ENCODE data around the gene VSTM4. TPM values are rescaled to one million over a fixed set of nuclear protein-coding genes. Genes with fewer than 3 reads are reported as not detected.

VSTM4 gene
- total RNA-seq, 3 donors from 2014 or later: 1.5 to 13.8 (median 2.2) TPM

DNA sequence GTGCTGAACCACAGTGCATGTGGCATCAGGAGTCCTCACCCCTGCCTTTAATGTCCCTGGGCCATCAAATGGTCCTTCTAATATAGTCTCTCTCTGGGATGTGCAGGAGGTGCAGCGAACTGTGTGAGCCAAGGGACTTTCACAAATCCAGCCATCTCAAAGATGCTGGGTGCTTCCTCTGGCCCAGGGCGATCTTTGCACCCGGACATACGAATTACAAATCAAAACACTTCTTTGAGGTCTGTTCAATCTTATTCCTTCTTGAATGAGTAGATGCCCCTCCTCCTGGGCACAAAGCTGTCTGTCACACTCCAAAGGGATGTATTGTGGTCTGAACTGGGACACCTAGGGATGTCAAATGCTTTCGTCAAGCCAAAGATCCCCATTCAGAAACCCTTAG lies 60.6 kb downstream of the VSTM4 start:
- H3K9me3 ChIP-seq: no peaks in the 10 kb centered on the region
- intact Hi-C loops (cut with DNase I, micrococcal nuclease): no loop called here
- ATAC-seq: no peak

DNA sequence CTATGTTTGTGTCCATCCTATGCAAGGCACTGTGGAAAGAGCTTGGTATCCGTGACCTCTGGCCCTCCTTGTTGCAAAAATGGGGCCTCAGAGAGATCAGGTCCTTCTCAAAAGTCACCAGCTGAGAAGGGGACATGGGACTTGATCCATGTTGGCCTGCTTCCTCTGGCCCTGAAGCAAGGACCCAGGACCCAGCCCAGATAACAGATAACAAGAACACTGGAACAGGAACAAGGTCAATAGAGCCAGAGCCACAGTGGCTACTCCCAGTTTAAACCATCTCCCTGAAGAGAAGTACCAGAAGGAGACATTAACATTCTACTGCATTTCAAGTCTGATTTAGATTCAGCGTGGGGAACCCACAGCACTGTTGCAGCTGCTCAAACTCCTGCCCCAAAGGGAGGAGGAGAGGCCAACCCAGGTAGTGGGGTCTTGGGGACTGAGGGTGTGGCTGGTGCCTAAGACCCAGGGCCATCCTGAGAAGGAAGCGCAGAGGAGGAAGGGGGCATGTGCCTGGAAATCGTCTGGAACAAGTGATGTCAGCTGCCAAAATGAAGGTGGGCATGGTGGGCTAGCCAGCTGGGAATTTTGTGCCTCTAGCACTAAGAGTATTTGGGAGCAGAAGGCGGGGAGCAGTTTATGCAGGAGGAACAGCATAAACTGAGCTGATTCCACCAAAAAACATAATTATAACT lies 61.2 kb downstream of the VSTM4 start:
- ATAC-seq (no peak), DNase-seq (no peak)
- H3K9me3 ChIP-seq: no peaks in the 10 kb centered on the region
- intact Hi-C loops (cut with DNase I, micrococcal nuclease): no loop called here
- H3K4me1 ChIP-seq (ENCODE audit: low read depth): no peaks in the 10 kb centered on the region
- H3K36me3 ChIP-seq (ENCODE audit: low read depth): no peaks in the 10 kb centered on the region
- no peak overlapping the region for H3K4me3 ChIP-seq
- TF ChIP-seq, protein P1, sequence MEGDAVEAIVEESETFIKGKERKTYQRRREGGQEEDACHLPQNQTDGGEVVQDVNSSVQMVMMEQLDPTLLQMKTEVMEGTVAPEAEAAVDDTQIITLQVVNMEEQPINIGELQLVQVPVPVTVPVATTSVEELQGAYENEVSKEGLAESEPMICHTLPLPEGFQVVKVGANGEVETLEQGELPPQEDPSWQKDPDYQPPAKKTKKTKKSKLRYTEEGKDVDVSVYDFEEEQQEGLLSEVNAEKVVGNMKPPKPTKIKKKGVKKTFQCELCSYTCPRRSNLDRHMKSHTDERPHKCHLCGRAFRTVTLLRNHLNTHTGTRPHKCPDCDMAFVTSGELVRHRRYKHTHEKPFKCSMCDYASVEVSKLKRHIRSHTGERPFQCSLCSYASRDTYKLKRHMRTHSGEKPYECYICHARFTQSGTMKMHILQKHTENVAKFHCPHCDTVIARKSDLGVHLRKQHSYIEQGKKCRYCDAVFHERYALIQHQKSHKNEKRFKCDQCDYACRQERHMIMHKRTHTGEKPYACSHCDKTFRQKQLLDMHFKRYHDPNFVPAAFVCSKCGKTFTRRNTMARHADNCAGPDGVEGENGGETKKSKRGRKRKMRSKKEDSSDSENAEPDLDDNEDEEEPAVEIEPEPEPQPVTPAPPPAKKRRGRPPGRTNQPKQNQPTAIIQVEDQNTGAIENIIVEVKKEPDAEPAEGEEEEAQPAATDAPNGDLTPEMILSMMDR (IDR thresholded peaks at IDR 0.05): no peak

More for the DNA sequence above, 60.6 kb downstream of the VSTM4 start:
- TF ChIP-seq, protein P1 (IDR thresholded peaks at IDR 0.05): no peak
- no peaks in the 10 kb centered on the region for H3K4me1 ChIP-seq (ENCODE audit: low read depth)
- H3K4me3 ChIP-seq: no peak overlapping the region
- no peak for DNase-seq
- no peaks in the 10 kb centered on the region for H3K36me3 ChIP-seq (ENCODE audit: low read depth)

DNA sequence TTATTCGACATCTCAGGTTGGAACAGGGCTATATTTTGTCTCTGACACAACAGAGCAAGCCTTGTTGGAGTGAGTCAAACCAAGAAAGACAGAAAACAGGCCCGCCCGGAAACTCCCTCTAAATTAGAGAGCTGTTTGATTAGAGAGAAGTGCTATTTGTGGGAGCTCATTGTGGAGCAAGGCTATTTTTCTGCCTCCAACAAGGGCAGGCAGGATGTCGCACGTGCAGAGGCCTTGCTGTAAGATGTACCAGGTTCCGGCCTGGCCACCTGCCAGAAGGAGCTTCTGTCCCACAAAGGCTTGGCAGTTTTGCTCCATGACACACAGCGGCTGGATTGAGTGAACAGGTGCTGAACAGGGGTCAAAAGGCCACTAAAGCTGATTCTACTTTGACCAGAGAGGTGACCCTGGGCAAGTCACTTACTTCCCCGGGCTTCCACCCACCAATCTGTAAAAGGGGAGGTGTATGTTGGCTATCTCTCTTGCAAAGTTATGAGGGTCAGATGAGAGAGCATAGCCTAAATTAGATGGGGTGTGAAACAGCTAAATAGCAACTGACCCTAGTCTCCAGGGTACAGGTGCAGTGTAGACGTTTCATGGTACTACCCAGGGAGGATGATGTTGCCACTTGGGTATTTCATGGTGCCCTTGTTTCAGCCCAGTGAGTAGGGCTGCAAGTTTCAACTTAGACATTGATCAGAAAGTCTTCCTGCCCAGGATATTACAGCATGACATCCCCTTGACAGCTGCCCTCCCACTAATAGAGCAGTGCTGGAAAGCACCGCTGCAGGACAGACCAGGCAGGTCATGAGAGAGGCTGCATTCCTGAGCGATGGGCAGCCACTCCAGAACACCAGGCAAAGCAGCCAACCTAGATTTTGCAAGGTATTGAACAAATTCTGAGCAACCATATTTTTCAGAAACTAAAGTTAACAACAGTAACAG lies 62.0 kb downstream of the VSTM4 start:
- DNase-seq (no peak), ATAC-seq (no peak)
- Histone ChIP-seq H3K4me3 (no peak overlapping the region), H3K4me1 (ENCODE audit: low read depth) (no peaks in the 10 kb centered on the region), H3K36me3 (ENCODE audit: low read depth) (no peaks in the 10 kb centered on the region), H3K9me3 (no peaks in the 10 kb centered on the region)
- TF ChIP-seq, protein P1 (IDR thresholded peaks at IDR 0.05): no peak
- intact Hi-C loops (cut with DNase I, micrococcal nuclease): no loop called here

DNA sequence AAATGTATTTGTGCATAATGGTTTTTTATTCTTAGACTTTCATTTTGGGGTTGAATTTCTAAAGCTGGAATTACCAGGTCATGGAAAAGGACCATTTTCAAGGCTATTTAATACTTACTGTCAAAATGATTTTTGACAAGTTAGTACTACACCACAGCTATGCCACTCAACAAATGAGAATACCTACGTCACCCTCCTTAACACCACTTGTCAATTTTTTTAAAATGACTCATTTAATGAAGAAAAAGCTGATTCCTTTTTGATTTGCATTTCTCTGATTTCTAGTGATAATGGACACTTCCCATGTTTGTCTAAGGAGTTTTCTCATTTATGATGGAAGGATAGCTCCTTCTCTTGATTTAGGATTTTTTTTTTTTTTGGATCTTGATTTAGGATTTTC lies 63.3 kb downstream of the VSTM4 start:
- no peak for ATAC-seq
- TF ChIP-seq, protein P1 (IDR thresholded peaks at IDR 0.05): no peak
- no peak for DNase-seq

DNA sequence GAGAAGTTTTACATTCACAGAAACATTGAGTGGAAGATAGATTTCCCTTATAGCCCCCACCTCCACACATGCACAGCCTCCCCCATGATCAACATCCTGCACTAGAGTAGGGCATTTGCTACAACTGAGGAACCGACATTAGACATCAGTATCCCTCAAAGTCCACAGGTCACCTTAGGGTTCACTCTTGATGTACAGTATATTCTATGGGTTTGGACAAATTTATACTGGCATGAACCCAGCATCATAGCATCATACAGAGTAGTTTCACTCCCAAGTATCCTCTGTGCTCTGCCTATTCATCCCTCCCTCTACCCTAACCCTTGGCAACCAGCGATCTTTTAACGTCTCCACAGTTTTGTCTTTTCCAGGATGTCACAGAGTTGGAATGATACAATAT lies 64.4 kb downstream of the VSTM4 start:
- Histone ChIP-seq H3K9me3 (no peaks in the 10 kb centered on the region), H3K36me3 (ENCODE audit: low read depth) (no peaks in the 10 kb centered on the region), H3K4me1 (ENCODE audit: low read depth) (no peaks in the 10 kb centered on the region), H3K4me3 (no peak overlapping the region)
- DNase-seq (no peak), ATAC-seq (no peak)
- TF ChIP-seq, protein P1 (IDR thresholded peaks at IDR 0.05): no peak
- intact Hi-C loops (cut with DNase I, micrococcal nuclease): no loop called here

More for the DNA sequence above, 63.3 kb downstream of the VSTM4 start:
- Histone ChIP-seq H3K4me3 (no peak overlapping the region), H3K36me3 (ENCODE audit: low read depth) (no peaks in the 10 kb centered on the region), H3K9me3 (no peaks in the 10 kb centered on the region), H3K4me1 (ENCODE audit: low read depth) (no peaks in the 10 kb centered on the region)
- intact Hi-C loops (cut with DNase I, micrococcal nuclease): no loop called here
